GM11168 (cell line): Measurements from ENCODE around the gene SDR42E1.
"Not testable (repeated sequence)": the region's sequence is repeated elsewhere in the genome, so short reads cannot be mapped to it uniquely, and the experiment has no call there.

Experiments used
- in situ Hi-C: fragments of 300-500 bp; cut with MboI; formaldehyde crosslinking; loops from one replicate; pipeline ENCODE4 v1.12.0; 2022; ENCODE audit warnings: low sequenced_read_pairs; ENCODE audit not compliant: unreplicated experiment

The SDR42E1 gene

GRCh38 chr16:82007189-82007588 is 4.1 kb downstream of the SDR42E1 start:
- in situ Hi-C loops, result no loop called here

- in situ Hi-C loops, result no loop called here
These were observed 5.2 kb downstream of the SDR42E1 start for GRCh38 chr16:82006036-82006435.

- in situ Hi-C loops, result no loop called here
These were observed 6.0 kb downstream of the SDR42E1 start for GRCh38 chr16:82005027-82005830.

GRCh38 chr16:82004601-82005000 is 6.7 kb downstream of the SDR42E1 start:
- in situ Hi-C loops, result no loop called here

- in situ Hi-C loops, result no loop called here
These were observed 8.4 kb downstream of the SDR42E1 start for GRCh38 chr16:82002831-82003230.

- in situ Hi-C loops, result no loop called here
These were observed 13.5 kb downstream of the SDR42E1 start for GRCh38 chr16:81997738-81998137.

GRCh38 chr16:81996664-81997509 is 14.4 kb downstream of the SDR42E1 start:
- in situ Hi-C loops, result no loop called here

GRCh38 chr16:81995651-81996050 is 15.6 kb downstream of the SDR42E1 start:
- in situ Hi-C loops, result no loop called here

GRCh38 chr16:81994485-81994884 is 16.8 kb downstream of the SDR42E1 start:
- in situ Hi-C loops, result no loop called here

GRCh38 chr16:81992859-81993258 is 18.4 kb downstream of the SDR42E1 start:
- in situ Hi-C loops, result no loop called here

GRCh38 chr16:81987706-81988105 is 23.6 kb downstream of the SDR42E1 start:
- in situ Hi-C loops, result no loop called here

- in situ Hi-C loops, result no loop called here
These were observed 24.1 kb downstream of the SDR42E1 start for GRCh38 chr16:81987121-81987520.

GRCh38 chr16:81977335-81977942 is 33.8 kb downstream of the SDR42E1 start:
- in situ Hi-C loops, result not testable (repeated sequence)

- in situ Hi-C loops, result no loop called here
These were observed 35.6 kb downstream of the SDR42E1 start for GRCh38 chr16:81975637-81976036.

GRCh38 chr16:81973737-81974136 is 37.5 kb downstream of the SDR42E1 start:
- in situ Hi-C loops, result no loop called here

GRCh38 chr16:81971853-81972252 is 39.4 kb downstream of the SDR42E1 start:
- in situ Hi-C loops, result no loop called here

- in situ Hi-C loops, result no loop called here
These were observed 43.9 kb downstream of the SDR42E1 start for GRCh38 chr16:81967358-81967757.

GRCh38 chr16:81964808-81965207 is 46.5 kb downstream of the SDR42E1 start:
- in situ Hi-C loops, result no loop called here

- in situ Hi-C loops, result no loop called here
These were observed 54.9 kb downstream of the SDR42E1 start for GRCh38 chr16:81956213-81956948.

GRCh38 chr16:81951564-81951963 is 59.7 kb downstream of the SDR42E1 start:
- in situ Hi-C loops, result no loop called here
